Measurements from ENCODE around the gene TBX4.
"Not testable (repeated sequence)": the region's sequence is repeated elsewhere in the genome, so short reads cannot be mapped to it uniquely, and the experiment has no call there.

Gene TBX4

GRCh38 chr17:61490540-61490975, 38.3 kb downstream of the TBX4 start (continued):
- no peak for TF ChIP-seq CSDC2 (CRISPR knock-in tag; IDR thresholded peaks at IDR 0.05)

- ATAC-seq: no peak
- no peak for TF ChIP-seq ZNF8 (CRISPR knock-in tag; IDR thresholded peaks at IDR 0.05)
- no peak for TF ChIP-seq TOX (CRISPR knock-in tag; IDR thresholded peaks at IDR 0.05; ENCODE audit: borderline replicate concordance)
- TF ChIP-seq TCF4 (CRISPR knock-in tag; IDR thresholded peaks at IDR 0.05; ENCODE audit: borderline replicate concordance): peak; percentile 55; the same call in 1 of the 2 replicates
- TF ChIP-seq ARNTL (CRISPR knock-in tag; IDR thresholded peaks at IDR 0.05; ENCODE audit: borderline replicate concordance, low read depth): no peak
- TF ChIP-seq SNAI2 (CRISPR knock-in tag; IDR thresholded peaks at IDR 0.05): no peak
- no peak for TF ChIP-seq CSDC2 (CRISPR knock-in tag; IDR thresholded peaks at IDR 0.05)
Observed at GRCh38 chr17:61491981-61492380, 39.8 kb downstream of the TBX4 start.

GRCh38 chr17:61492759-61493526, 40.7 kb downstream of the TBX4 start:
- ATAC-seq: peak; percentile 58
- TF ChIP-seq, protein P1, sequence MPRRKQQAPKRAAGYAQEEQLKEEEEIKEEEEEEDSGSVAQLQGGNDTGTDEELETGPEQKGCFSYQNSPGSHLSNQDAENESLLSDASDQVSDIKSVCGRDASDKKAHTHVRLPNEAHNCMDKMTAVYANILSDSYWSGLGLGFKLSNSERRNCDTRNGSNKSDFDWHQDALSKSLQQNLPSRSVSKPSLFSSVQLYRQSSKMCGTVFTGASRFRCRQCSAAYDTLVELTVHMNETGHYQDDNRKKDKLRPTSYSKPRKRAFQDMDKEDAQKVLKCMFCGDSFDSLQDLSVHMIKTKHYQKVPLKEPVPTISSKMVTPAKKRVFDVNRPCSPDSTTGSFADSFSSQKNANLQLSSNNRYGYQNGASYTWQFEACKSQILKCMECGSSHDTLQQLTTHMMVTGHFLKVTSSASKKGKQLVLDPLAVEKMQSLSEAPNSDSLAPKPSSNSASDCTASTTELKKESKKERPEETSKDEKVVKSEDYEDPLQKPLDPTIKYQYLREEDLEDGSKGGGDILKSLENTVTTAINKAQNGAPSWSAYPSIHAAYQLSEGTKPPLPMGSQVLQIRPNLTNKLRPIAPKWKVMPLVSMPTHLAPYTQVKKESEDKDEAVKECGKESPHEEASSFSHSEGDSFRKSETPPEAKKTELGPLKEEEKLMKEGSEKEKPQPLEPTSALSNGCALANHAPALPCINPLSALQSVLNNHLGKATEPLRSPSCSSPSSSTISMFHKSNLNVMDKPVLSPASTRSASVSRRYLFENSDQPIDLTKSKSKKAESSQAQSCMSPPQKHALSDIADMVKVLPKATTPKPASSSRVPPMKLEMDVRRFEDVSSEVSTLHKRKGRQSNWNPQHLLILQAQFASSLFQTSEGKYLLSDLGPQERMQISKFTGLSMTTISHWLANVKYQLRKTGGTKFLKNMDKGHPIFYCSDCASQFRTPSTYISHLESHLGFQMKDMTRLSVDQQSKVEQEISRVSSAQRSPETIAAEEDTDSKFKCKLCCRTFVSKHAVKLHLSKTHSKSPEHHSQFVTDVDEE (CRISPR knock-in tag; IDR thresholded peaks at IDR 0.05): no peak

DNA sequence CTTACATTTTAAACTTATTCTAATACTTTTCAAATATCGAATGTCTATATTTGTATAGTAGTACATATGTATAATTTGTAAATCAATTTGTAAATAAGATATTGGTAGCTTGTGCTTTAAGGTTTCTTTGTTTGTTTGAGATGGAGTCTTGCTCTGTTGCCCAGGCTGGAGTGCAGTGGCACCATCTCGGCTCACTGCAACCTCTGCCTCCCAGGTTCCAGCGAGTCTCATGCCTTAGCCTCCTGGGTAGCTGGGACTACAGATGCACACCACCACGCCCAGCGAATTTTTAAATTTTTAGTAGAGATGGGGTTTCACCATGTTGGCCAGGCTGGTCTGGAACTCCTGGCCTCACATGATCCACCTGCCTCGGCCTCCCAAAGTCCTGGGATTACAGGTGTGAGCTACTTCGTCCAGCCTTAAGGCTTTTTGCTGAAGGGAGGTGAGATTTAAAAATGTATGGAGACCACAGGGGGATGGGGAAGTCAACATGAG, 41.7 kb downstream of the TBX4 start:
- not testable (repeated sequence) for ATAC-seq

DNA sequence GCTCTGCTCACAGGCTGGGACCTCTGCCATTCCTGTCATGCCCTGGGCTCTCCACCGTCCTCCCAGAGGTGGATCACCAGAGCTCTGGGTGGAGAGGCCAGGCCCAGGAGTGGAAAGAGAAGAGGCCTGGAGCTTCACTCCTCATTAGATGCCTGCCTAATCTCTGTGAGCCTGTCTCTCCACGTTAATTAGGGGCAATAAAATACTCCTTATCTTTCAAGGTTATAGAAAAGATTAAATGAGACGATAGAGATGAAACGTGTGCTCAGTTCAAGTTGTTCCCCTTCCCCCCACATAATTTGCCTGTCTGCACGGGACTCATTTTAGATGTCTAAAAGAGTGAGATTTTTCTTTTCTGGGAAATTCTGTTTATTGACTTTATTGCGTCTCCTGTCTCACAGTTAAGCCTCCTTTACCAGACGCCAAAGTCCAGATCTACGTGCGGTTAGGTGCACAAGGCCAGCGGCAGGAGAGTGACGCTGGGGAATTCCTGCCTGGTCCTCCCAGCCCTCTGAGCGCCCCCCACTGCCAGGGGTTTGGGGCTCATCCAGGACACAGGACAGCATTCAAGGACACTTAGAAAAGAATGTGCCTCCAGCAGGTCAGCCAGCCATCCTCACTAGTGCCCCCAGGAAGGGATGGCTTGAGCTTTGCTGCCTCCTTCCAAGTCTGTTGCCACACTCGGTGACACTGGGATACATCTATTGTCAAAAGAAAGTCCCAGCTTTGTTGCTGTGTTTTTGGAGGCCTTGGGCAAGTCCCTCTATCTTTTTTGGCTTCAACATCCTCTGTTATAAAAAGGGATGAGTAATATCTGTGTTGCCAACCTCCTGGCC, 42.3 kb downstream of the TBX4 start:
- ATAC-seq: no peak
- TF ChIP-seq ESRRG (CRISPR knock-in tag; IDR thresholded peaks at IDR 0.05) (no peak), ZFP30 (CRISPR knock-in tag; IDR thresholded peaks at IDR 0.05) (no peak), CSDC2 (CRISPR knock-in tag; IDR thresholded peaks at IDR 0.05) (no peak), CREB5 (CRISPR knock-in tag; IDR thresholded peaks at IDR 0.05; ENCODE audit: low read depth) (no peak), ZNF70 (CRISPR knock-in tag; IDR thresholded peaks at IDR 0.05) (no peak), BACH2 (CRISPR knock-in tag; IDR thresholded peaks at IDR 0.05; ENCODE audit: borderline replicate concordance) (no peak), OSR1 (CRISPR knock-in tag; IDR thresholded peaks at IDR 0.05) (no peak), RARB (CRISPR knock-in tag; IDR thresholded peaks at IDR 0.05) (no peak), ISL1 (CRISPR knock-in tag; IDR thresholded peaks at IDR 0.05) (no peak), ZNF8 (CRISPR knock-in tag; IDR thresholded peaks at IDR 0.05) (no peak), CSRNP3 (CRISPR knock-in tag; IDR thresholded peaks at IDR 0.05) (no peak)
- TF ChIP-seq, protein P2, sequence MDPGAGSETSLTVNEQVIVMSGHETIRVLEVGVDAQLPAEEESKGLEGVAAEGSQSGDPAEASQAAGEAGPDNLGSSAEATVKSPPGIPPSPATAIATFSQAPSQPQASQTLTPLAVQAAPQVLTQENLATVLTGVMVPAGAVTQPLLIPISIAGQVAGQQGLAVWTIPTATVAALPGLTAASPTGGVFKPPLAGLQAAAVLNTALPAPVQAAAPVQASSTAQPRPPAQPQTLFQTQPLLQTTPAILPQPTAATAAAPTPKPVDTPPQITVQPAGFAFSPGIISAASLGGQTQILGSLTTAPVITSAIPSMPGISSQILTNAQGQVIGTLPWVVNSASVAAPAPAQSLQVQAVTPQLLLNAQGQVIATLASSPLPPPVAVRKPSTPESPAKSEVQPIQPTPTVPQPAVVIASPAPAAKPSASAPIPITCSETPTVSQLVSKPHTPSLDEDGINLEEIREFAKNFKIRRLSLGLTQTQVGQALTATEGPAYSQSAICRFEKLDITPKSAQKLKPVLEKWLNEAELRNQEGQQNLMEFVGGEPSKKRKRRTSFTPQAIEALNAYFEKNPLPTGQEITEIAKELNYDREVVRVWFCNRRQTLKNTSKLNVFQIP (CRISPR knock-in tag; IDR thresholded peaks at IDR 0.05; ENCODE audit: borderline replicate concordance, low read depth): no peak
